Panc1 (cell line): ENCODE results near the gene CCDC9B. TPM values are rescaled to one million over a fixed set of nuclear protein-coding genes. Genes with fewer than 3 reads are reported as not detected.
A peak's percentile ranks its signal among the peaks of the same experiment; 100 is the strongest.

Experiments used
- ATAC-seq: fragments of 200-7000 bp; cut with Tn5 transposase; 2 replicates; pipeline ENCODE4 v1.9.1; 2020; ENCODE audit warnings: mild to moderate bottlenecking, moderate library complexity
- BruUV-seq: library from RNA; stranded (reverse); fragments of 400-500 nt; replicated peaks from 2 replicates; lab custom pipeline; 2021; lab: Mats Ljungman, UMichigan
- CTCF ChIA-PET: fragments of 300-600 bp; sonication (Branson Sonifier 250); formaldehyde crosslinking; loops from one replicate; lab custom pipeline; 2022; ENCODE audit warnings: antibody characterized with exemption; lab: Charles Lee
- POLR2A ChIA-PET: fragments of 300-600 bp; sonication (Branson Sonifier 250); formaldehyde crosslinking; loops from one replicate; lab custom pipeline; 2022; ENCODE audit warnings: antibody characterized with exemption; lab: Charles Lee
- DNase-seq: peaks from one replicate; pipeline ENCODE4 v3.0.0-alpha.2; 2010; ENCODE audit warnings: low read depth, low spot score
- H3K27ac ChIP-seq: 2 replicates; pipeline ENCODE4 v1.5.1; 2011; ENCODE audit warnings: mild to moderate bottlenecking, low read length, inconsistent platforms
- H3K27me3 ChIP-seq: fragments of 200-500 bp; sonication (Bioruptor generic); 2 replicates; pipeline ENCODE4 v1.6.0; 2014; ENCODE audit warnings: low read length, inconsistent platforms; ENCODE audit not compliant: control insufficient read depth, insufficient read depth
- H3K36me3 ChIP-seq: fragments of 200-500 bp; sonication (Bioruptor generic); 2 replicates; pipeline ENCODE4 v1.5.1; 2014; ENCODE audit warnings: inconsistent platforms, mild to moderate bottlenecking, low read length, moderate library complexity; ENCODE audit not compliant: control insufficient read depth, insufficient read depth
- H3K4me1 ChIP-seq: 2 replicates; pipeline ENCODE4 v1.5.1; 2011; ENCODE audit warnings: inconsistent platforms, mild to moderate bottlenecking, low read length, moderate library complexity; ENCODE audit not compliant: control insufficient read depth, insufficient read depth
- H3K4me3 ChIP-seq, 2 experiments: 2 replicates each; pipeline ENCODE4 v1.5.1; 2011 to 2012; ENCODE audit warnings: low read depth in 2 of 2, low read length in 2 of 2, mild to moderate bottlenecking in 2 of 2, inconsistent platforms in 1 of 2, moderate library complexity in 1 of 2
- H3K9me3 ChIP-seq: fragments of 200-500 bp; sonication (Bioruptor generic); 2 replicates; pipeline ENCODE4 v1.5.1; 2014; ENCODE audit warnings: low read depth, mild to moderate bottlenecking, inconsistent platforms, low read length, moderate library complexity; ENCODE audit not compliant: control insufficient read depth, insufficient read depth
- POLR2AphosphoS5 ChIP-seq: IDR thresholded peaks from 2 replicates; pipeline ENCODE4 v1.6.1; 2012; ENCODE audit warnings: mild to moderate bottlenecking, low read depth, low read length, moderate library complexity
- SIN3A ChIP-seq: IDR thresholded peaks from 2 replicates; pipeline ENCODE4 v1.6.1; 2012; ENCODE audit warnings: low read depth, mild to moderate bottlenecking, low read length, moderate library complexity, borderline replicate concordance; ENCODE audit not compliant: insufficient read depth
- TCF7L2 ChIP-seq: IDR thresholded peaks from 2 replicates; pipeline ENCODE4 v1.6.1; 2011; ENCODE audit warnings: mild to moderate bottlenecking, low read depth, low read length, inconsistent platforms
- in situ Hi-C: cut with HindIII; loops from 2 replicates; pipeline ENCODE4 v1.10.0; 2016; ENCODE audit warnings: low sequenced_read_pairs, low pct_unique_long_range_greater_than_20kb
- intact Hi-C: fragments of 100-400 bp; cut with micrococcal nuclease; formaldehyde crosslinking; loops from one replicate; pipeline ENCODE4 v1.10.0; 2022; ENCODE audit not compliant: unreplicated experiment
- total RNA-seq: library from RNA; stranded (reverse); gene quantifications from one replicate; pipeline ENCODE4 v1.2.1, GENCODE V29; 2021; ENCODE audit not compliant: unreplicated experiment
- TF ChIP-seq, protein P1 (sequence below): fragments of 450-650 bp; IDR thresholded peaks from 2 replicates; pipeline ENCODE4 v1.5.1; 2017; ENCODE audit warnings: mild to moderate bottlenecking
- TF ChIP-seq, protein P2 (sequence below), 2 experiments: IDR thresholded peaks; 2 replicates each; pipeline ENCODE4 v1.6.1; 2011 to 2012; ENCODE audit warnings: low read depth in 2 of 2, control low read depth in 1 of 2, low read length in 1 of 2, mild to moderate bottlenecking in 1 of 2, moderate library complexity in 1 of 2; ENCODE audit not compliant: insufficient read depth in 1 of 2

The CCDC9B gene
- total RNA-seq, 1 experiment from 2014 or later = 55.9 TPM

DNA sequence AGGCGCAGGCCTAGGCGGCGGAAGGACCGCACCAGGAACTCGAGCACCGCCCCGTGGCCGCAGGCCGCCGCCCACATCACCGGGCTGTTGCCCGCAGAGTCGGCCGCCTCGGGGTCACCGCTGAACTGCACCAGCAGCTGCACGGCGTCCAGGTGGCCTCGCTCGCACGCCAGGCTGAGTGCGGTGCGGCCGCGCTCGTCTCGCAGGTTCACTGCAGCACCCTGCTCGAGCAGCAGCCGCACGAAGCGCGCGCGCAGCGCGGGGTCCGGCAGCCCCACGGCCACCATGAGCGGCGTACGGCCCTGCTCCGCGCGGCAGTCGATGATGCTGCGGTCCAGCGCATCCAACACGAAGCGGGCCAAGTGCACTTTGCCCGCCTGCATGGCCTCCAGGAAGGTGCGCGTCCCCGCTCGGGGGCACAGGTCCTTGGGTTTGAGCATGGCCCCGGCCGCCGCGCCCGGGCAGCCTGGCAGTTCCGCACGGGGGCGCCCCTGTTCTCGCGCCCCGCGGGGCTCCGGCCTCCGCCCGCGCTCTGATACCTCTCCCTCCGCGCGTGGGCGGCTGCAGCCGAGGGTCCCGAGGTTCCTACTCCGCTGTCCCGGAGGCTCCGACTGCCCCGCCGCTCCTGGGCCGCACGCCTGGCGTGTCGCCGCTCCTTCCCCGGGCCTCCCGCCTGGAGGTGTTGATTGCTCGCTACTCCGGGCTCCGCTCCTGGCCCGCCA is 58.4 kb downstream of the CCDC9B start:
- DNase-seq (no peak), ATAC-seq (peak; percentile 77)
- POLR2A ChIA-PET = no interaction called here
- peak overlapping the region; percentile 49 to 51 for H3K4me3 ChIP-seq
- in situ Hi-C loops (no loop called here), intact Hi-C loops (no loop called here)
- CTCF ChIA-PET = no interaction called here
- no peaks in the 10 kb centered on the region for H3K36me3 ChIP-seq
- BruUV-seq = no TSS peak
- peak overlapping the region; percentile 17; the same call in 1 of the 2 replicates for H3K27ac ChIP-seq
- H3K9me3 ChIP-seq = no peaks in the 10 kb centered on the region
- H3K4me1 ChIP-seq = 0 out of 2 replicates have a peak, but pooled peaks cover 7% of the 10 kb centered on the region
- no peaks in the 10 kb centered on the region for H3K27me3 ChIP-seq
- TF ChIP-seq POLR2AphosphoS5 = no peak
- TF ChIP-seq, protein P1, sequence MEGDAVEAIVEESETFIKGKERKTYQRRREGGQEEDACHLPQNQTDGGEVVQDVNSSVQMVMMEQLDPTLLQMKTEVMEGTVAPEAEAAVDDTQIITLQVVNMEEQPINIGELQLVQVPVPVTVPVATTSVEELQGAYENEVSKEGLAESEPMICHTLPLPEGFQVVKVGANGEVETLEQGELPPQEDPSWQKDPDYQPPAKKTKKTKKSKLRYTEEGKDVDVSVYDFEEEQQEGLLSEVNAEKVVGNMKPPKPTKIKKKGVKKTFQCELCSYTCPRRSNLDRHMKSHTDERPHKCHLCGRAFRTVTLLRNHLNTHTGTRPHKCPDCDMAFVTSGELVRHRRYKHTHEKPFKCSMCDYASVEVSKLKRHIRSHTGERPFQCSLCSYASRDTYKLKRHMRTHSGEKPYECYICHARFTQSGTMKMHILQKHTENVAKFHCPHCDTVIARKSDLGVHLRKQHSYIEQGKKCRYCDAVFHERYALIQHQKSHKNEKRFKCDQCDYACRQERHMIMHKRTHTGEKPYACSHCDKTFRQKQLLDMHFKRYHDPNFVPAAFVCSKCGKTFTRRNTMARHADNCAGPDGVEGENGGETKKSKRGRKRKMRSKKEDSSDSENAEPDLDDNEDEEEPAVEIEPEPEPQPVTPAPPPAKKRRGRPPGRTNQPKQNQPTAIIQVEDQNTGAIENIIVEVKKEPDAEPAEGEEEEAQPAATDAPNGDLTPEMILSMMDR = peak; percentile 94

DNA sequence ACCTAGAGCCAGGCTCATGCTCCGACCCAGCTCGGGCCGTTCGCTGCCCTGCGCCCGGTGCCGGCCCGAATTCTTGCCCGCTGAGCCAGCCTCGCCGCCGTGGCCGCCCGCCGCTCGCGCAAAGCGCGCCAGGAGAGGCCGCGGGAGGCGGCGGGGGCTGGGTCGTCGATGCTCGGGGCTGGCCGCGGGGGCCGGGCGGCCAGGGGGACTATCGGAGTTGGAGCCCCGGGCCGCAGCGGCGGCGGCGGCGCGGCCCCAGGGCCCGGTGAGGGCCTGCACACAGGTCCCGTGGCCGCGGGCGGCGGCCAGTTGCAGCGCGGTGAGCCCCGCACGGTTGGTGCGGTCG is 59.0 kb downstream of the CCDC9B start:
- intact Hi-C loops (no loop called here), in situ Hi-C loops (no loop called here)
- Histone ChIP-seq H3K36me3 (no peaks in the 10 kb centered on the region), H3K27me3 (no peaks in the 10 kb centered on the region), H3K9me3 (no peaks in the 10 kb centered on the region), H3K4me3 (peak overlapping the region; percentile 49 to 51), H3K27ac (no peak overlapping the region), H3K4me1 (0 out of 2 replicates have a peak, but pooled peaks cover 7% of the 10 kb centered on the region)
- POLR2A ChIA-PET = no interaction called here
- DNase-seq (no peak), ATAC-seq (peak; percentile 0; the same call in 1 of the 2 replicates)
- no TSS peak for BruUV-seq
- TF ChIP-seq, protein P1 = no peak
- TF ChIP-seq SIN3A (no peak), POLR2AphosphoS5 (no peak), TCF7L2 (no peak)
- TF ChIP-seq, protein P2, sequence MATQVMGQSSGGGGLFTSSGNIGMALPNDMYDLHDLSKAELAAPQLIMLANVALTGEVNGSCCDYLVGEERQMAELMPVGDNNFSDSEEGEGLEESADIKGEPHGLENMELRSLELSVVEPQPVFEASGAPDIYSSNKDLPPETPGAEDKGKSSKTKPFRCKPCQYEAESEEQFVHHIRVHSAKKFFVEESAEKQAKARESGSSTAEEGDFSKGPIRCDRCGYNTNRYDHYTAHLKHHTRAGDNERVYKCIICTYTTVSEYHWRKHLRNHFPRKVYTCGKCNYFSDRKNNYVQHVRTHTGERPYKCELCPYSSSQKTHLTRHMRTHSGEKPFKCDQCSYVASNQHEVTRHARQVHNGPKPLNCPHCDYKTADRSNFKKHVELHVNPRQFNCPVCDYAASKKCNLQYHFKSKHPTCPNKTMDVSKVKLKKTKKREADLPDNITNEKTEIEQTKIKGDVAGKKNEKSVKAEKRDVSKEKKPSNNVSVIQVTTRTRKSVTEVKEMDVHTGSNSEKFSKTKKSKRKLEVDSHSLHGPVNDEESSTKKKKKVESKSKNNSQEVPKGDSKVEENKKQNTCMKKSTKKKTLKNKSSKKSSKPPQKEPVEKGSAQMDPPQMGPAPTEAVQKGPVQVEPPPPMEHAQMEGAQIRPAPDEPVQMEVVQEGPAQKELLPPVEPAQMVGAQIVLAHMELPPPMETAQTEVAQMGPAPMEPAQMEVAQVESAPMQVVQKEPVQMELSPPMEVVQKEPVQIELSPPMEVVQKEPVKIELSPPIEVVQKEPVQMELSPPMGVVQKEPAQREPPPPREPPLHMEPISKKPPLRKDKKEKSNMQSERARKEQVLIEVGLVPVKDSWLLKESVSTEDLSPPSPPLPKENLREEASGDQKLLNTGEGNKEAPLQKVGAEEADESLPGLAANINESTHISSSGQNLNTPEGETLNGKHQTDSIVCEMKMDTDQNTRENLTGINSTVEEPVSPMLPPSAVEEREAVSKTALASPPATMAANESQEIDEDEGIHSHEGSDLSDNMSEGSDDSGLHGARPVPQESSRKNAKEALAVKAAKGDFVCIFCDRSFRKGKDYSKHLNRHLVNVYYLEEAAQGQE (IDR thresholded peaks at IDR 0.05; ENCODE audit: insufficient read depth in 1 of 2, low read depth in 2 of 2, low read length in 1 of 2) = no peak
- CTCF ChIA-PET = no interaction called here

Other genes with a start within 250 kb of the CCDC9B start
- gene BMF, start 232.1 kb downstream of the CCDC9B start, total RNA-seq = 7.8 TPM
- 67.8 TPM for gene BUB1B, start 179.9 kb downstream of the CCDC9B start, total RNA-seq
- 6.3 TPM for gene PAK6, start 101.9 kb downstream of the CCDC9B start, total RNA-seq
- gene ANKRD63, start 57.9 kb downstream of the CCDC9B start, total RNA-seq = 0.72 TPM
- 1.7 TPM for gene PLCB2, start 33.0 kb downstream of the CCDC9B start, total RNA-seq
- 10.4 TPM for gene INAFM2, start 17.2 kb downstream of the CCDC9B start, total RNA-seq
- gene PHGR1, start 10.1 kb upstream of the CCDC9B start, total RNA-seq = not detected
- gene DISP2, start 17.3 kb upstream of the CCDC9B start, total RNA-seq = 10.0 TPM
- 74.6 TPM for gene KNSTRN, start 41.8 kb upstream of the CCDC9B start, total RNA-seq
- 74.6 TPM for gene IVD, start 64.9 kb upstream of the CCDC9B start, total RNA-seq
- 40.6 TPM for gene BAHD1, start 100.0 kb upstream of the CCDC9B start, total RNA-seq
- 42.4 TPM for gene CHST14, start 130.0 kb upstream of the CCDC9B start, total RNA-seq
- gene CCDC32, start 224.1 kb upstream of the CCDC9B start, total RNA-seq = 29.8 TPM
- 17.5 TPM for gene RPUSD2, start 228.4 kb upstream of the CCDC9B start, total RNA-seq